T47D (cell line): ENCODE results near the gene MYBPC2.
"Not testable (repeated sequence)": the region's sequence is repeated elsewhere in the genome, so short reads cannot be mapped to it uniquely, and the experiment has no call there.

Experiments used
- DNase-seq, 2 experiments: peaks; one replicate each; pipeline versions ENCODE4 v3.0.0 to v3.0.0-alpha.2; 2011 to 2012; ENCODE audit warnings: low read depth in 1 of 2, low spot score in 1 of 2
- JUND ChIP-seq: IDR thresholded peaks from 2 replicates; pipeline ENCODE4 v1.6.1; 2012; ENCODE audit warnings: low read depth
- in situ Hi-C: cut with HindIII; loops from 2 replicates; pipeline ENCODE4 v1.10.0; 2016; ENCODE audit warnings: low sequenced_read_pairs, low pct_unique_long_range_greater_than_20kb

Gene MYBPC2

DNA sequence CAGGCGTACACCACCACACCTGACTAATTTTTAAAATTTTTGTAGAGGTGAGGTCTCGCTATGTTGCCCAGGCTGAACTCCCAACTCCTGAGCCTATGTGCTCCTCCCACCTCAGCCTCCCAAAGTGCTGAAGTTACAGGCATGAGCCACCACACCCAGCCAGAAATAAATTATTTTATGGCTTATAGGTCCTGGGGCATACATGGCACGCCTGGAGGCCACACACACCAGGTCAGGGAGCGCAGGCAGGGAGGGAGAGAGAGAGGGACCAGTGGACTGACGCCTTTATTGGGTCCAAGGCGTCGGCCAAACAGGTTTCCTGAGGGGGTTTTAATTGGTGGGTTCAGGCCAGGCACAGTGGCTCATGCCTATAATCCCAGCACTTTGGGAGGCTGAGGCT, 7.1 kb upstream of the MYBPC2 start:
- DNase-seq, result no peak
- TF ChIP-seq JUND, result no peak
- in situ Hi-C loops, result no loop called here

DNA sequence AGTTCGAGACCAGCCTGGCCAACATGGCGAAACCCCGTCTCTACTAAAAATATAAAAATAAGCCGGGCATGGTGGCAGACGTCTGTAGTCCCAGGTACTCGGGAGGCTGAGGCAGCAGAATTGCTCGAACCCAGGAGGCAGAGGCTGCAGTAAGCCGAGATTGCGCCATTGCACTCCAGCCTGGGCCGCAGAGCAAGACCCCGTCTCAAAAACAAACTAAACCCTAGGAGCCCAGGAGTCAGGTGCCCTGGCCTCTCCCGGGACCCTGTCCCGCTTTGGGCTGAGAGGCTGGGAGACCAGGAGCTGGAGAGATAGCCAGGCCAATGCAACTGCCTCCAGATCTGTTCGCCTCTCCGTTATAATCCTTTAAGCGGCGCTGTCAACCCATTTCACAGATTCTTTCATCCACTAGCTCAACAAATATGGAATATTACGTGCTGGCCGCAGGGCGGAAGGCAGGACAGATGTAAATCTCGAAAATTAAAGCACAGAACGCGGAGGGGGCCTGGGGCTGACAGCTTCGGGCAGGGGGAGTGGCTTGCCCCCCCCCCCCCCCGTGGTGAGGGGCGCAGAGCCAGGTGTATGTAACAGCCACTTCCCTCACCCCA, 5.3 kb upstream of the MYBPC2 start:
- in situ Hi-C loops, result no loop called here
- no peak for TF ChIP-seq JUND
- DNase-seq, result no peak

DNA sequence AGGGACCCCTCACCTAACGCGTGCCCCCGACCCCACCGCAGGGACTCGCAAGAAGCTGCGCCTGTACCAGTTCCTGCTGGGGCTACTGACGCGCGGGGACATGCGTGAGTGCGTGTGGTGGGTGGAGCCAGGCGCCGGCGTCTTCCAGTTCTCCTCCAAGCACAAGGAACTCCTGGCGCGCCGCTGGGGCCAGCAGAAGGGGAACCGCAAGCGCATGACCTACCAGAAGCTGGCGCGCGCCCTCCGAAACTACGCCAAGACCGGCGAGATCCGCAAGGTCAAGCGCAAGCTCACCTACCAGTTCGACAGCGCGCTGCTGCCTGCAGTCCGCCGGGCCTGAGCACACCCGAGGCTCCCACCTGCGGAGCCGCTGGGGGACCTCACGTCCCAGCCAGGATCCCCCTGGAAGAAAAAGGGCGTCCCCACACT, 4.7 kb upstream of the MYBPC2 start:
- in situ Hi-C loops, result no loop called here
- DNase-seq, result no peak
- no peak for TF ChIP-seq JUND

DNA sequence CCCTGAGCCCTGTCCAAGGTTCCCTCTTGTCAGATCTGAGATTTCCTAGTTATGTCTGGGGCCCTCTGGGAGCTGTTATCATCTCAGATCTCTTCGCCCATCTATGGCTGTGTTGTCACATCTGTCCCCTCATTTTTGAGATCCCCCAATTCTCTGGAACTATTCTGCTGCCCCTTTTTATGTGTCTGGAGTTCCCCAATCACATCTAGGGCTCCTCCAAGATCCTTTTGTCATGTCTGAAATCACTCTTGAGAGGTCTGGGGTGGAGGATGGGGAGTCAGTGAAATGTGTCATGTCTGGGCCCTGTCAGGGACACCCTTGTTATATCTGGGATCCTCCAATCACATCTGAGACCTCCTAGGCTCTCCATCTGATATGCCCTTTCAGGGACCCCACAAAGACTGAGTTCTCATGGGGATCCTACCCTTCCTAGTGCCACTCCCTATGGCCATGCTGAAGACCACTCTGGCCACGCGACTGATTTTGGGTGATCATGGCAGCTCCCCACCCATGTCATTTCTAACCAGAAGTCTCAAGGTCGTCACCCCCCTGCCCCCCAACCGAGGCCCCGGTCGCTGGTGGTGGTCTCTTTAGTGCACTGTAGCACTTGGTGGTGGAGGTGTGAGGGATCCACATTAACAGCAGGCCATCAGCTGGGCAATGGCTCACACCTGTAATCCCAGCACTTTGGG, 3.8 kb upstream of the MYBPC2 start:
- in situ Hi-C loops, result no loop called here
- DNase-seq, result no peak
- TF ChIP-seq JUND, result no peak

DNA sequence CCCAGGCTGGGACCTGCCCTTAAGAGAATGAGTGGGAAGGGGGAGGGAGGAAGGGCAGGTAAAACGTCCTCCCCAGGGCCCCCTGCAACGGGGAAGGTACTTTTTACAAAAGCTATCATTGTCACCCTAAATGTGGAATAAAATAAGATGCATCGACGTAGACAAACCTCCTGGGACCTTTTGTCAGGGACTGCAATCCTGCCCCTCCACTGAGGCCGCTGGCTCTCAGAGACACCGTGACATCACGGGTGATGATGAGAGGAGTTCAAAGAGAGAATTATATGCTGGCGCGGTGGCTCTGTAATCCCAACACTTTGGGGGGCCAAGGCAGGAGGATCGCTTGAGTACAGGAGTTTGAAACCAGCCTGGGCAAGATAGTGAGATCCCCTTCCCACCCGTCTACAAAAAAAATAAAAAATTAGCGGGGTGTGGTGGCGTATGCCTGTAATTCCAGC, 1.8 kb upstream of the MYBPC2 start:
- TF ChIP-seq JUND, result no peak
- no peak for DNase-seq
- in situ Hi-C loops, result no loop called here

DNA sequence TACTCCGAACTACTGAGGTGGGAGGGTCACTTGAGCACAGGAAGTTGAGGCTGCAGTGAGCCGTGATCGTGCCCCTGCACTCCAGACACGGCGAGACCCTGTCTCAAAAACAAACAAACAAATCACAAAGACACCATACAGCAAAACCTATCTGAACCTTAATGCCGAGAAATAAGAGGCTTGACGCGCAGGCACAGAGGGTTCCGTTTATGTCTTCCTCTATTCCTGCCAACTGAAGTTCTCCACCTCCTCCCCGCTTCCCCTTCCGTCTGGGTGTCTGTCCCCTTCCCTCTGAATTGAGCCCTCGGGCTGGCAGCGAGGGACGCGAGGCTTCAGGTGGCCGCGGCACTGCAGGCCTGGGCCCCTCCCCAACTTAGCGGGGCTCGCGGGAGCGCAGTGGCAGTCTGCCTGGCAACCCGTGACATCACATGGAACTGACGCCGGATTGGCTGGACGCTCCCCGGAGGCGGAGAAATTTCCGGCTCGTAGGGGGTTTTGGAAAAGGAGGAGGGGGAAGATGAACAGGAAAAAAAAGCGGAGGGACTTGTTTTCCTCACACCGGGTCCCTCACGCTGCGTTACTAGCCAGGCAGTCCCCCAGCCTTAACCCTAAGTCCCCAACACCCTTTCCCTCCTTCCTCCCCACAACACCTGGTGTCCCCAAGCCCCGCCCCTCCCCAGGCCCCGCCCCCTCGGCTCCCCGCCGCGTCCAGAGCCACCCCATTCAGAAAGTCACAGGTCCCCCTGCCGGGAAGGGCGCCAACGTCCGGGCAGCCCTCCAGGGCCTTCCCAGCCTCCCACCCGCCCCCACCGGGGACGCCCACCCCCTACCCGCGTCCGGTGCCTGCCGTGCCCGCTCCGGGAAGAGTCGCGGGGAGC, 1.1 kb upstream of the MYBPC2 start:
- no peak for TF ChIP-seq JUND
- DNase-seq, result peak; percentile 65 to 74
- in situ Hi-C loops, result no loop called here

DNA sequence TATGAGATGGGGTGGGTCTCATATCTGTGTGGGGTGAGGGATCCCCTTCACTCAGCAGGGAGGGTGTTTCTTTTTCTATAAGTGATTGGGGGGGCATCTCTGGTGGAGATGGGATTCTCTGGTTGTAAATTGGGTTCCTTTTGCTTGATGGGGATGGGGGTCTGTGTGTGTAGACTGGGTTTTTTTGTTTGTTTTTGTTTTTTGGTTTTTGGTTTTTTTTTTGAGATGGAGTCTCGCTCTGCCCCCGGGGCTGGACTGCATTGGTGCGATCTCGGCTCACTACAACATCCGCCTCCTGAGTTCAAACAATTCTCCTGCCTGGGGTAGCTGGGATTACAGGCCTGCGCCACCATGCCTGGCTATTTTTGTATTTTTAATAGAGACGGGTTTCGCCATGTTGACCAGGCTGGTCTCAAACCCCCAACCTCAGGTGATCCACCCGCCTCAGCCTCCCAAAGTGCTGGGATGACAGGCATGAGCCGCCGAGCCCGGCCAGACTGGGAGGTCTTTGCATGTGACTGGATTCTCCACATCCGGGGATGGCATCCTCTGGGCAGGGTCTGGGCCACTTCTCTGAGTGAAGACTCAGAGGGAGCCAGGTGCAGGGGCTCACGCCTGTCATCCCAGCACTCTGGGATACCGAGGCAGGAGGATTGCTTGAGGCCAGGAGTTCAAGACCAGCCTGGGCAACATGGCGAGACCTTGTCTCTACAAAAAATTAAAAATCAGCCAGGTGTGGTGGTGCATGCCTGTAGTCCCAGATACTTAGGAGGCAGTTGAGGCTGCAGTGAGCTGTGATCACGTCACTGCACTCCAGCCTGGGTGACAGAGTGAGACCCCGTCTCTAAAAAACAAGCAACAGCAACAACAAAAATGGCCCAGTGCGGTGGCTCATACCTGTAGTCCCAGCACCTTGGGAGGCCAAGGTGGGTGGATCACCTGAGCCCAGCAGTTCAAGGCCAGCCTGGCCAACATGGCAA, 799 bp downstream of the MYBPC2 start:
- no peak for DNase-seq
- TF ChIP-seq JUND, result no peak
- in situ Hi-C loops, result no loop called here

DNA sequence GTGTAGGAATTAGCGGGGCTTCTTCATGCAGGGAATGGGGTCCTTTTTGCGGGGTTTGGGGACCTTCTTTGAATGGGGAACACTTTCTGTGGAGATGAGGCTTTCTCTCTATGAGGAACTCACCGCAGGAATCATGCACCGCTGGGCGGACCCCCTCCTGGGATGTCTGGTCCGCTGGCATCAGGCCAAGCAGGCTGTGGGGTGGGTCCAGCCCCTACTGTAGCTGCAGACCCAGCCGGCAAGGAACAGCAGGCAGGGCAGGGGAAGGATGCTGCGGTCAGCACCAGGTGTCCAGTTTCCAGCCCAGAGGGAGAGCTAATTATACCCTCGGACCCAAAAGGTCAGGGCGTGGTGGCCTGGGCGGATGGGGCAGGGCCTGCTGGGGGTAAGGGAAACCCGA, 1.8 kb downstream of the MYBPC2 start:
- no peak for DNase-seq

DNA sequence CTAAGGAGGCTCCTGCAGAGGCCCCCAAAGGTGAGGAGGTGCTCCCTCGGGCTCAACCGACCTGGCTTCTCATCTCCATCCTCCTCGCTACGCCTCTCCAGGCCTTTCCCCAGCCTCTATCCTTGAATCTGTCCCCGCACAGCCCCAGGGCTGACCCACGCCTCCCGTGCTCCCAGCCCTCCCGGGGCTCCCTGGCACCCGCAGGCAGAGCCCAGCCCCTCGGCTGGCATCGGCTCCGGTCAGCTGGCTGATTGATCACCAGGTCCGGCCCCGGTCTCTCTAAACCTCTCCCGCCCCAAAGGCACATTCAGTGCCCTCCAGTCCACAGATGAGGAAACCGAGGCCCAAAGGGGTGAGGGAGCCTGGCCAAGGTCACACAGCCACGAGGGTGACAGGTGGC, 2.5 kb downstream of the MYBPC2 start:
- TF ChIP-seq JUND, result no peak
- DNase-seq, result no peak
- in situ Hi-C loops, result no loop called here

More for the DNA sequence above, 1.8 kb downstream of the MYBPC2 start:
- TF ChIP-seq JUND, result no peak
- in situ Hi-C loops, result no loop called here

DNA sequence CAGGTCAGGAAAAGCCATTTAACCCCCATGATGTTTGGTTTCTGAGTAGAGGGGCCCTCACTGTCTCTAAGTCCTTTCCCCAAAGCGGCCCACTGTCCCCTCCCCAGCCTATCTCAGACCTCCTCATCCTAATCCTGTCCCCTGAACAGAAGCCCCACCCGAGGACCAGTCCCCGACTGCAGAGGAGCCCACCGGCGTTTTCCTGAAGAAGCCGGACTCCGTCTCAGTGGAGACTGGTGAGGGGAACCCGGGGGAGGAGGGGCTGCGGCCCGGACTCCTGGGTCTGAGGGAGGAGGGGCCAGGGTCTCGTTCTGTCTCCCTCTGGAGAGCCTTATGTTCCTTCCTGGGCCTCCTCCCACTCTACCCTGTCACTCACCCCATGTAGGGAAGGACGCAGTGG, 2.9 kb downstream of the MYBPC2 start:
- no peak for DNase-seq
- TF ChIP-seq JUND, result no peak
- in situ Hi-C loops, result no loop called here

DNA sequence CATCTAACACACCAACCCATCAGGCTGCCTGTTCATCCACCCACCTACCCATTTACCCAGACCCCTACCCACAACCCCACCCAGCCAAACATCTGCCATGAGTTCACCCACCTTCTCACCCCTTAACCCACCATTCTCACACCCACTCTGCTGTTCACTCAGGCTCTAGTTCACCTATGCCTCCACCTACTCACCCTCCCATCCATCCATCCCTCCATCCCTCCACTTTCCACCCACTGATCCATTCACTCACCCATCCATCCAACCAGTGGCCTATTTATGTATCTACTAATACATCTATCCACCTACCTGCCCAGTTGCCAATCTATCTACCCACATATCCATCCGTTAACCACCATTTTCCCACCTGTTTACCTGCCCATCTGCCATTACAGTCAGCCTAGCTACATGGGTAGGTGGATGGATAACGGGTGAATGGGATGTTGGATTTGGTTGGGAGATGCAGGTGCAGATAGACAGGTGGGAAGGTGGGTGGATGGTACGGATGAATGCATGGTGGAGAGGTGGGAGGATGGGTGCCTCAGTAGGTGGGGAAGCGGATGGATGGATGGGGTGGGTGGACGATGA, 5.3 kb downstream of the MYBPC2 start:
- DNase-seq, result no peak
- TF ChIP-seq JUND, result no peak
- in situ Hi-C loops, result no loop called here

DNA sequence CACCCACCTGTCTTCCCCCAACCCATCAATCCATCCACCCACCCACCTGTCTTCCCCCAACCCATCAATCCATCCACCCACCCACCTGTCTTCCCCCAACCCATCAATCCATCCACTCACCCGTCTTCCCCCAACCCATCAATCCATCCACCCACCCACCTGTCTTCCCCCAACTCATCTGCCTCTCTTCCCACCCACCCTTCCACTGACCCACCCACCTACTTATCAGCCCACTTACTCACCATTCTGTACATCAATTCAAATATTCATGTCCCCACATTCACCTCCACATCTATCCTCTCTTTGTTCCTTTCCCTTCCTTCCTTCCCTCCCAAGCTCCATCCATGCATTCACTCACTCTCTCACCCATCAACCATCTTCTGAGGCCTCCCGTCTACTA, 6.4 kb downstream of the MYBPC2 start:
- in situ Hi-C loops, result not testable (repeated sequence)

More for the DNA sequence above, 6.4 kb downstream of the MYBPC2 start:
- not testable (repeated sequence) for DNase-seq
